Measurements from ENCODE around the gene RGS19. TPM values are rescaled to one million over a fixed set of nuclear protein-coding genes. Genes with fewer than 3 reads are reported as not detected.

RGS19 gene
- total and polyA plus RNA-seq, 11 donors = 3.2 to 25.6 (median 5.3) TPM

- Histone ChIP-seq H3K36me3 (no peaks in the 10 kb centered on the region), H3K4me1 (peaks cover 2 to 46% (median 23%) of the 10 kb centered on the region in 12 donors), H3K4me3 (peak overlapping the region; percentile 26 to 68 (median 59)), H3K9me3 (no peaks in the 10 kb centered on the region), H3K27ac (peak overlapping the region in 1 of 12 donors; percentile 28), H3K27me3 (peaks cover 3 to 24% (median 18%) of the 10 kb centered on the region in 9 donors)
- WGBS, 4 donors = 1 to 4% (median 1%) methylated on average over 22 to 52 of the region's 52 CpGs
- intact Hi-C loops (cut with DNase I) = loop anchor here in 7 of 10 donors (1.0 to 5.0 kb wide), 5 partner anchors 37 to 174 kb away; partner anchors contain the start of gene PCMTD2 (in 1 of the 7)
- no peak for TF ChIP-seq POLR2A (IDR thresholded peaks at IDR 0.05)
- TF ChIP-seq CTCF (IDR thresholded peaks at IDR 0.05) = peak; percentile 46 to 80 (median 68)
- DNase-seq = peak; percentile 70 to 88 (median 79)
- ATAC-seq = peak in 3 of 4 donors; percentile 59 to 62 (median 61)
Measured at GRCh38 chr20:64083378-64083803, 4.1 kb upstream of the RGS19 start.

- H3K27ac ChIP-seq = peak overlapping the region in 1 of 12 donors; percentile 28
- TF ChIP-seq CTCF (IDR thresholded peaks at IDR 0.05) (no peak), POLR2A (IDR thresholded peaks at IDR 0.05) (no peak)
- no peaks in the 10 kb centered on the region for H3K9me3 ChIP-seq
- intact Hi-C loops (cut with DNase I) = loop anchor here in 7 of 10 donors (1.0 to 5.0 kb wide), 5 partner anchors 37 to 174 kb away; partner anchors contain the start of gene PCMTD2 (in 1 of the 7)
- ATAC-seq (no peak), DNase-seq (no peak)
- WGBS, 4 donors = 27 to 43% (median 31%) methylated on average over 9 to 13 of the region's 13 CpGs
- H3K4me3 ChIP-seq = peak overlapping the region in 10 of 12 donors; percentile 35 to 68 (median 59)
- H3K36me3 ChIP-seq = no peaks in the 10 kb centered on the region
- peaks cover 3 to 24% (median 18%) of the 10 kb centered on the region in 9 donors for H3K27me3 ChIP-seq
- H3K4me1 ChIP-seq = peaks cover 2 to 51% (median 27%) of the 10 kb centered on the region in 12 donors
Measured at GRCh38 chr20:64082820-64083377, 3.6 kb upstream of the RGS19 start.

- WGBS, 4 donors = 16 to 26% (median 20%) methylated on average over 13 of the region's 13 CpGs
- Histone ChIP-seq H3K4me1 (peaks cover 2 to 55% (median 29%) of the 10 kb centered on the region in 12 donors), H3K27ac (no peak overlapping the region), H3K4me3 (peak overlapping the region in 1 of 12 donors; percentile 19), H3K27me3 (peaks cover 3 to 24% (median 17%) of the 10 kb centered on the region in 9 donors), H3K36me3 (no peaks in the 10 kb centered on the region), H3K9me3 (no peaks in the 10 kb centered on the region)
- intact Hi-C loops (cut with DNase I) = loop anchor here in 5 of 10 donors (2.0 to 5.0 kb wide), 4 partner anchors 39 to 175 kb away; partner anchors contain the start of gene PCMTD2 (in 1 of the 5)
- no peak for ATAC-seq
- TF ChIP-seq POLR2A (IDR thresholded peaks at IDR 0.05) = no peak
- TF ChIP-seq CTCF (IDR thresholded peaks at IDR 0.05) = no peak
- no peak for DNase-seq
Measured at GRCh38 chr20:64082126-64082731, 2.9 kb upstream of the RGS19 start.

GRCh38 chr20:64081624-64081964 is 2.3 kb upstream of the RGS19 start:
- peaks cover 2 to 57% (median 29%) of the 10 kb centered on the region in 12 donors for H3K4me1 ChIP-seq
- H3K9me3 ChIP-seq = no peaks in the 10 kb centered on the region
- no peaks in the 10 kb centered on the region for H3K36me3 ChIP-seq
- no peak for ATAC-seq
- WGBS, 4 donors = 89 to 96% (median 94%) methylated on average over 6 of the region's 6 CpGs
- no peak overlapping the region for H3K4me3 ChIP-seq
- no peak overlapping the region for H3K27ac ChIP-seq
- peaks cover 3 to 24% (median 17%) of the 10 kb centered on the region in 9 donors for H3K27me3 ChIP-seq
- intact Hi-C loops (cut with DNase I) = loop anchor here in 4 of 10 donors (2.0 to 5.0 kb wide), 3 partner anchors 39 to 176 kb away; partner anchors contain the start of gene PCMTD2 (in 1 of the 4)
- DNase-seq = no peak
- TF ChIP-seq POLR2A (IDR thresholded peaks at IDR 0.05) = no peak
- no peak for TF ChIP-seq CTCF (IDR thresholded peaks at IDR 0.05)

All from heart left ventricle (tissue), 16 donors.